Stimulated activated effector memory CD8-positive, alpha-beta T cell treated with anti-CD3 and anti-CD28 coated beads, Interleukin-12 subunit alpha, Interleukin-12 subunit beta, amount 100 ng/mL, for 72 hours (primary cell): Measurements from ENCODE around the gene ANKRD10.
"Not testable (repeated sequence)": the region's sequence is repeated elsewhere in the genome, so short reads cannot be mapped to it uniquely, and the experiment has no call there.

ENCODE experiments used
- ATAC-seq: fragments of 150-1000 bp; cut with Tn5 transposase; 2 replicates; pipeline ENCODE4 v1.10.0; 2021
- DNase-seq, 2 donors: peaks; one replicate each; pipeline ENCODE4 v3.0.0; 2021 to 2022; ENCODE audit warnings: low spot score in 2 of 2
- H3K27ac Mint-ChIP-seq: one replicate; pipeline ENCODE4 v1.8.0; 2022; ENCODE audit warnings: mild to moderate bottlenecking, mixed read lengths
- H3K36me3 Mint-ChIP-seq: one replicate; pipeline ENCODE4 v1.8.0; 2022; ENCODE audit warnings: mild to moderate bottlenecking, mixed read lengths
- H3K4me1 Mint-ChIP-seq: one replicate; pipeline ENCODE4 v1.8.0; 2022; ENCODE audit warnings: mixed read lengths
- H3K4me3 Mint-ChIP-seq: one replicate; pipeline ENCODE4 v1.8.0; 2022; ENCODE audit warnings: mild to moderate bottlenecking, mixed read lengths
- H3K9me3 Mint-ChIP-seq: one replicate; pipeline ENCODE4 v1.8.0; 2022; ENCODE audit warnings: mixed read lengths

The ANKRD10 gene

DNA sequence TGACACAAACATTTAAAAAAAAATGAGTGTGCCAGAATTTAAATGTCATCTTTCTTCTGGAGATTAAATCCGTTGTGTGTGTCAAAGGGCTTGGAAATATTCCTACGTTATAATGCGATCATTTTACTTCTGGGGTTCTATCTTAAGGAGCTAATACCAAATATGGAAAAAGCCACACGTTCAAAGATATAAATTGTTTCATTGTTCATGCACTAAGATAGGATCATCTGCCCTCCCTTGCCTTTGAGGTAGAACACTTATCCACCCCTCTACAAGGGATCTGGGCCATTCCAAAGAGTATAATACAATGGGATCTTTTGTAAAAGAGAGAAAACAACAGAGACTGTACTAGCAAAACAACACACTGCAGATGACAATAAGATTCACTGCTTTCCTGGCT, 64.9 kb downstream of the ANKRD10 start:
- DNase-seq (no peak), ATAC-seq (no peak)
- no peaks in the 10 kb centered on the region for H3K36me3 Mint-ChIP-seq
- H3K4me3 Mint-ChIP-seq: no peak overlapping the region
- no peak overlapping the region for H3K27ac Mint-ChIP-seq
- H3K9me3 Mint-ChIP-seq: no peaks in the 10 kb centered on the region
- no peaks in the 10 kb centered on the region for H3K4me1 Mint-ChIP-seq

DNA sequence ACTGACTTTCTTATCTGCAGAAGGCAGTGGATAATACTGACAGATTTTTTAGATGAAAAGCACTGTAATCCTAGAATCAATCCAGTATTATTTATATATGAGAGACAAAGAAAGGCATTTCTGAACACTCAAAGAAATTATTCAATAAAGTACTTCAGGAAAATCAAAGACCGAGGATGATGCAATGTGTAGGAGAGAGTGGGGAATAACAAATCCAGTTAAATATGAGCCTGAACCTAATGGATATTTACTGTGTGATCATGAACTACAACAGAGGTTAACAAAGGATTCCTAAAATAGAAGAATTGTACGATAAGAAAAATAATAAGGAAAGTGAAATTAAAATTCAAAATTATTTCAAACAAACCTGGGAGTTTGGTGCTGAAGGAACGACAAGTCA, 69.3 kb downstream of the ANKRD10 start:
- no peak for ATAC-seq
- no peak overlapping the region for H3K4me3 Mint-ChIP-seq
- H3K36me3 Mint-ChIP-seq: no peaks in the 10 kb centered on the region
- H3K4me1 Mint-ChIP-seq: no peaks in the 10 kb centered on the region
- DNase-seq: no peak
- no peaks in the 10 kb centered on the region for H3K9me3 Mint-ChIP-seq
- H3K27ac Mint-ChIP-seq: no peak overlapping the region

DNA sequence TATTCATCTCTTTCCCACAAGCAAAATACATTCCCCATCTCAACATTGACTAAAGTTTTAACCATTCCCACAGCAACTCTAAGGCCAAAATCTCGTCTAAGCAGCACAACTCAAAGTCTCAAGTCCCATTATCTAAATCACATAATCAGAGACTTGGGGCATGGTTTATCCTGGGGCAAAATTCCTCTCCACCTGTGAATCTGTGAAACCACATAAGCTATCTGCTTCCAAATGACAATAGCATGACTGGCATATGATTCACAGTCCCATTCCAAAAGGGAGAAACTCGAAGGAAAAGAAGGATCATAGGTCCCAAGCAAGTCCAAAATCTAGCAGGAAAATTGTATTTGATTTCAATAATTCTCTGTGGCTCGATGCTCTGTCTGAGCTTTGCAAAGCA, 73.0 kb downstream of the ANKRD10 start:
- no peaks in the 10 kb centered on the region for H3K4me1 Mint-ChIP-seq
- H3K9me3 Mint-ChIP-seq: no peaks in the 10 kb centered on the region

DNA sequence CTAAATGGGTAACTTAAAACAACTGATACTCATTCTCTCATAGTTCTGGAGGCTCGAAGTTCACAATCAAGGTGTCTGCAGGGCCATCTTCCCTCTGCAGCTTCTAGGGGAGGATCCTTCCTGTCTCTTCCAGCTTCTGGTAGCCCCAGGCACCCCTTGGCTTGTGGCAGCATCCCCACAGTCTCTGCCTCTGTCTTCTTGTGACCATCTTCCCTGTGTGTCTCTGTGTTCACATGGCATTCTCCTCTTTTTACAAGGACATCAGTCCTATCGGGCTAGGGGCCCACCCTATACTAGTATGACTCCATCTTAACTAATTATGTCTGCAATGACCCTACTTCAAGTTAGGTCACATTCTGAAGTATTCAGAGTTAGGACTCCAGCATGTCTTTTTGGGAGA, 73.5 kb downstream of the ANKRD10 start:
- no peak overlapping the region for H3K4me3 Mint-ChIP-seq
- no peaks in the 10 kb centered on the region for H3K4me1 Mint-ChIP-seq
- ATAC-seq (no peak), DNase-seq (no peak)
- H3K36me3 Mint-ChIP-seq: no peaks in the 10 kb centered on the region
- no peaks in the 10 kb centered on the region for H3K9me3 Mint-ChIP-seq
- no peak overlapping the region for H3K27ac Mint-ChIP-seq

More for the DNA sequence above, 73.0 kb downstream of the ANKRD10 start:
- DNase-seq (no peak), ATAC-seq (no peak)
- Mint-ChIP-seq H3K27ac (no peak overlapping the region), H3K4me3 (no peak overlapping the region), H3K36me3 (no peaks in the 10 kb centered on the region)

DNA sequence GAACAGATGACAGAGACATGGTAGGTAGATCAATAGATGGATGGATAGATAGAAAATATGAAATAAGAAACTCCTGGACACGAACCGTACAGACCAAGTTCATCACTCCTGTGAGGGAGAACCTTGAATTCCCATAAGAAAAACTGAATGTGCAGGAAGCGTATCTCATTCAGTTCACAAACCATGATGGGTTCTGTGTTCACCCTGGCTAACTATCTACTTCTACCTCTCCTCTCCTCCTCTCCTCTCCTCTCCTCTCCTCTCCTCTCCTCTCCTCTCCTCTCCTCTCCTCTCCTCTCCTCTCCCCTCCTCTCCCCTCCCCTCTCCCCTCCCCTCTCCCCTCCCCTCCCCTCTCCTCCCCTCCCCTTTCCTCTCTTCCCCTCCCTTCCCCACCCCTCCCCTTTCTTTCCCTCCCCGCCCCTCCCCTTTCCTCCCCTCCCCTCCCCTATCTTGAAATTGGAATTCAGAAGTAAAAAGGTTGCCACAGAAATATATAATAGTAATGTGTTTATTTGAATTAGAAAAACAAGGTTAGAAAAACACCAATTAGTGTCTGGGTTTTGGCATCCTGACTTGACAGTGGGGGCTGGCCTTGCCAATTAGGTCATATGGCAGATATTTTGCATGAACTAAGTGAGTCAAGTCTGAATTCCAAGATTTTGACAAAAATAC, 75.9 kb downstream of the ANKRD10 start:
- ATAC-seq: no peak

DNA sequence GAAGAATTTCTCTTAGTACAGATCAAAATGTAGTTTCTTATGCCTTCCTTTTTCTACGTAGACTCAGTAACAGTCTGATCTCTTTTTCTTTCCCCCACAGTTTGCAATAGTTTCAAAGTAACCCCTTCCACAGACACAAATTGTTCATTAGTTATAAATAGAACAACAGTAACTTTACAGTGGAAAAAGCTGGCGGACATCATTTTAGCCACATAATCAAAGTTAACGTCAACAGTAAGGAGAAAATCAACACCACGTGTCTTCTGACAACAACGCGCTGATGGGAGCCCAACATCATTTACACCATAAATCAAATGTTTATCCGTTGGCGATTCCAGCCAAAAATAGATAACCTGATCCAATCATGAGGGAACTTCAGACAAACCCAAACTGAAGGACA, 76.8 kb downstream of the ANKRD10 start:
- H3K4me3 Mint-ChIP-seq: no peak overlapping the region
- H3K9me3 Mint-ChIP-seq: no peaks in the 10 kb centered on the region
- DNase-seq (no peak), ATAC-seq (no peak)
- no peaks in the 10 kb centered on the region for H3K36me3 Mint-ChIP-seq
- H3K27ac Mint-ChIP-seq: no peak overlapping the region
- H3K4me1 Mint-ChIP-seq: no peaks in the 10 kb centered on the region

More for the DNA sequence above, 75.9 kb downstream of the ANKRD10 start:
- Mint-ChIP-seq H3K9me3 (no peaks in the 10 kb centered on the region), H3K36me3 (no peaks in the 10 kb centered on the region), H3K4me1 (no peaks in the 10 kb centered on the region), H3K27ac (no peak overlapping the region), H3K4me3 (no peak overlapping the region)
- no peak for DNase-seq

DNA sequence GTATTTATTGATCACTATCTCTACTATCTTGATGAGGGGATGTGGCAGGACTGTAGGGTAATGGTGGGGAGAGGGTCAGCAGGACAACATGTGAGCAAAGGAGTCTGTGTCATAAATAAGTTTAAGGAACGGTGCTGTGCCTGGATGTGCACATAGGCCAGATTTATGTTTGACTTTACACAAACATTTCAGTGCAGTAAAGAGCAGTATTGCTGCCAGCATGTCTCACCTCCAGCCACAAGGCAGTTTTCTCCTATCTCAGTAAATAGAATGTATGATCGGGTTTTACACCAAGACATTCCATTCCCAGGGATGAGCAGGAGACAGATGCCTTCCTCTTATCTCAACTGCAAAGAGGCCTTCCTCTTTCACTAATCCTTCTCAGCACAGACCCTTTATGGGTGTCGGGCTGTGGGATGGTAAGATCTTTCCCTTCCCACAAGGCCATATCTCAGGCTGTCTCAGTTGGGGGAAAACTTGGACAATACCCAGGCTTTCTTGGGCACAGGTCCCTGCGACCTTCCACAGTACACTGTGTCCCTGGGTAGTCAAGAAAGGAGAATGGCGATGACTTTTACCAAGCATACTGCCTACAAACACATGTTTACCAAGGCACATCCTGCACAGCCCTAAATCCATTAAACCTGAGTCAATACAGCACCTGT, 77.3 kb downstream of the ANKRD10 start:
- DNase-seq, H3K27ac Mint-ChIP-seq, H3K4me3 Mint-ChIP-seq, H3K36me3 Mint-ChIP-seq, H3K9me3 Mint-ChIP-seq, H3K4me1 Mint-ChIP-seq, ATAC-seq: not testable (repeated sequence)

DNA sequence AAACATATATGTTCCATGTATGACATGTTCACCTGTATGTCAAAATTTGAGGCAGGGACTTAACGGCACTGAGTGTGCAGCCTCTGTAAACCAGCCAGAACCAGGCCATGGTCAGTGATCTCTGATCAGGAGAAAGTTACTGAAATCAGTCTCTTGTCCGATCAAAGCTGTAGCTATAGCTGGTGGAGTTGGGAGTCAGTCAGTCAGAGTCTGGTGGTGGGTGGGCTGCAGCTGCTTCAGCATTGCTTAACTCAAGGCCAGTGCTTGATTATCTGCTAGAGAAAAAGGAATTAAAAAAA, 78.3 kb downstream of the ANKRD10 start:
- H3K36me3 Mint-ChIP-seq: no peaks in the 10 kb centered on the region
- no peak for ATAC-seq

DNA sequence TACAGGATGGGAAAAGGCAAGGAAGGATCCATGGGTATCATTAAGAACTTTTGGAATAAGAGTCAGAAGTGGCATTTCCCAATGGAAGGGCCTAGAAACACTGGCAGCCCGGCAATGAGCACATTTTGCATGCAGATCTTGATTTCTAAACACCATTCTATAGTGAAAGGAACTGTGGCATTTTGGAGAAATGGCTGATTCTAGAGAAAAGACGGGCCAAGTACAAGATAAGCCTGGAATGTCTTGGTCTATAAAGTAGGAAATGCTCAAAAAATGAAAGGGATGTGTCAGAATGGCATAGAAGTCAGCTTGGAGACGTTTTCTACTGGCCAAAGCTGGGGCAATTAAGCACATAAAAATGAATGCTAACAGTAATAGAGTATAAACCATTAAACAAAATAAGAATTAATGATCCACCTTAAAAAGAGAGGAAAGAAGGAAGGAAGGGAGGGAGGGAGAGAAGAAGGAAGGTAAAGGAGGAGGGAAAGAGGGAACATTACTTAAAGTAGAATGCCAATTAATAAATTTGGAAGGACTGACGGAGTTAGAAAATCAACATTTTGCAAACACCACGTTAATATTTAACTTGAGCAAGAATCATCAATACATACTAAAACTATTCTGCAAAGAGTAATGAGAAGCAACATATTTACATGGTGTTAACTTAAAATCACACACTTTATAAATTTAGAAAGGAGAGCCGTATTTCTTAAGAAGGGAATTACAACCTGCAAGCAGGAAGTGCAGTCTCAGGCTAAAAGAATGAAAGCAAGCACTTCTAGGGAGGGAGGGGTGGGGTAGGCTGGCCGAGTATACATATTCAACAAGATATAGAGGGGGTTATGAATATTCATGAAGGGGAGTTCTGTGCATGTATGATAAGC, 78.9 kb downstream of the ANKRD10 start:
- Mint-ChIP-seq H3K27ac (no peak overlapping the region), H3K4me3 (no peak overlapping the region), H3K4me1 (no peaks in the 10 kb centered on the region), H3K36me3 (no peaks in the 10 kb centered on the region), H3K9me3 (no peaks in the 10 kb centered on the region)
- DNase-seq (no peak), ATAC-seq (no peak)

More for the DNA sequence above, 78.3 kb downstream of the ANKRD10 start:
- DNase-seq: no peak
- H3K4me1 Mint-ChIP-seq: no peaks in the 10 kb centered on the region
- H3K4me3 Mint-ChIP-seq: no peak overlapping the region
- no peak overlapping the region for H3K27ac Mint-ChIP-seq
- no peaks in the 10 kb centered on the region for H3K9me3 Mint-ChIP-seq

DNA sequence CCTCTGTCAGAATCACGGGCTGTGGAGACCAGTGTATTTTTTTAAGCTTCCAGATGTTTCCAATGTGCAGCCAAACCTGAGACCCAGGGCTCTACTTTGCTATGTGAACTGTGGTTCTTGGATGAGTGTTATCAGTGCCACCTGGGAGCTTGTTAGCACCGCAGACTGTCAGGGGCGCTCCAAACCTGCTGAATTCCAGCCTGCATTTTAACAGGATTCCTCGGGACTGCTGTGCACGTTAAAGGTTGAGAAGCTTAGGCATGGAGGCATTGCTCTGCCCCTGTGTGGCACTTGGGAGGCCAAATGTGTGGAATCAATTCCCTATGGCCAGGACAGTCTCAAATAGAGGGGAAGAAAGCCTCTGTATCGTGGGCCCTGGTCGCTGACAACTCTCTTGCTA, 80.3 kb downstream of the ANKRD10 start:
- ATAC-seq (no peak), DNase-seq (no peak)
- H3K36me3 Mint-ChIP-seq: no peaks in the 10 kb centered on the region
- no peaks in the 10 kb centered on the region for H3K9me3 Mint-ChIP-seq
- H3K4me1 Mint-ChIP-seq: no peaks in the 10 kb centered on the region
- H3K4me3 Mint-ChIP-seq: no peak overlapping the region
- no peak overlapping the region for H3K27ac Mint-ChIP-seq

DNA sequence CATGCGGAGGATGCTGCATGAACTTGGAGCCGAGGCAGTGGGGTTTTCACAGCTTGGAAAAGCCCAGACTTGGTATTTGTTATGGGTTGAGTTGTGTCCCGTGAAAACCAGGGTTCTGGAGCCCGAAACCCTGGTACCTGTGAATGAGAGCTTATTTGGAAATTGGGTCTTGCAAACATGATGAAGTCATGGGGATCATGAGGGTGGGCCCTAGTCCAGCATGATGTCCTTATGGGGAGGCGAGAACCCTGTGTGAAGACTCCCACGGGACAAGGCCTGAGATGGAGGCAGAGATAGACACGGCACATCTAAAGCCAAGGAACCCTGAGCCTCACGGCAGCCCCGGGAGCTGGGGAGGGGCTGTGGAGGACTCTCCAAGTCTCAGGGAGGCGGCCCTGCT, 82.3 kb downstream of the ANKRD10 start:
- Mint-ChIP-seq H3K4me1 (no peaks in the 10 kb centered on the region), H3K36me3 (no peaks in the 10 kb centered on the region), H3K9me3 (no peaks in the 10 kb centered on the region), H3K27ac (no peak overlapping the region), H3K4me3 (no peak overlapping the region)
- no peak for DNase-seq
- ATAC-seq: no peak

DNA sequence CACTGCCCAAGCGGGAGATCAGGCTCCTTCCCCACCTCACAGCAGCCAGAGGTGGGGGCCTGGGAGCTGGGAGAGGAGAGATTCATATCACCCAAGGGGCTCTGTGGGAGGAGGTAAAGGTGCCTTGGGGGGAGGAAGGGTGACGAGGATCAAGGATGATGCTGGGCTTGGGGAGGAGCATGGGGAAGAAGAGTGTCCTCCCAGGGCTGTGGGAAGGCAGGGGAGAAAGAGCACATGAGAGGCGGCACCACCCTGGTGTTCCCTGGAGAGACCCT, 82.7 kb downstream of the ANKRD10 start:
- ATAC-seq: no peak
- Mint-ChIP-seq H3K9me3 (no peaks in the 10 kb centered on the region), H3K27ac (no peak overlapping the region), H3K4me1 (no peaks in the 10 kb centered on the region), H3K4me3 (no peak overlapping the region), H3K36me3 (no peaks in the 10 kb centered on the region)
- no peak for DNase-seq

DNA sequence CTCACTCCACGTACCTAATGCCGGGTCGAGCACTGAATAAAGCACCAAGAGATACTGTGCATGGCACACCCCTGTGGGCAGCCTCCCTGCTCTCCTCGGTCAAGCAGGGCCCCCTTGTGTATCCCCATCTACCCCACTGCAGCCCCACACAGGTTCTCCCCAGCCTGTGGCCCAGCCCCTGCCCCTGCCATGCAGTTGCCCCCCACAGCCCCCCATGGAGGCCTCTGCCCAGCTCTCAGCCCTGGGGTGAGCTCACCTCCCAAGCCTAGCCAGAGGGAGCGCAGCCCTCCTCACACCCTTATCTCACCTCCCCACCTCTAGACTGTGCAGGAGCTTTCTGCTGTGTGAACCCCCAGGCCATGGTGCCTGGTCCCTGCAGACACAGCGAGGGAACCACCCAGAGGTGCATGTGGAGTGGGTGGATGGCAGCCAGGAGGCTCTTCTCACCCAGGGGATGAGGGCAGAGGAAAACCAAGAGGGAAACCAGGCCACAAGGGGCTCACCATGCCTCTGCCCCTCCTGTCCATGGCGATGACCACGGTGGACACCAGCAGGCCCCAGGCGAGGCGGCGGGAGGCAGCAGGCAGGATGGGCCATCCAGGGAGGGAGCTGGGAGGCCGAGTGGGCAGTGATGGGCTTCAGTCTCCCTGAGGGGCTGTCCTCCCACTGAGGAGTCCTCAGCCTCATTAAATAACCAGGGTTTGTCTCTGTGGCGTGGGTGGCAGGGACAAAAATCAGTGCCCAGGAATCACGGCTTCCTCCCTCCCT, 83.2 kb downstream of the ANKRD10 start:
- no peak overlapping the region for H3K4me3 Mint-ChIP-seq
- H3K36me3 Mint-ChIP-seq: no peaks in the 10 kb centered on the region
- ATAC-seq: no peak
- DNase-seq: no peak
- no peak overlapping the region for H3K27ac Mint-ChIP-seq
- no peaks in the 10 kb centered on the region for H3K9me3 Mint-ChIP-seq
- H3K4me1 Mint-ChIP-seq: no peaks in the 10 kb centered on the region

DNA sequence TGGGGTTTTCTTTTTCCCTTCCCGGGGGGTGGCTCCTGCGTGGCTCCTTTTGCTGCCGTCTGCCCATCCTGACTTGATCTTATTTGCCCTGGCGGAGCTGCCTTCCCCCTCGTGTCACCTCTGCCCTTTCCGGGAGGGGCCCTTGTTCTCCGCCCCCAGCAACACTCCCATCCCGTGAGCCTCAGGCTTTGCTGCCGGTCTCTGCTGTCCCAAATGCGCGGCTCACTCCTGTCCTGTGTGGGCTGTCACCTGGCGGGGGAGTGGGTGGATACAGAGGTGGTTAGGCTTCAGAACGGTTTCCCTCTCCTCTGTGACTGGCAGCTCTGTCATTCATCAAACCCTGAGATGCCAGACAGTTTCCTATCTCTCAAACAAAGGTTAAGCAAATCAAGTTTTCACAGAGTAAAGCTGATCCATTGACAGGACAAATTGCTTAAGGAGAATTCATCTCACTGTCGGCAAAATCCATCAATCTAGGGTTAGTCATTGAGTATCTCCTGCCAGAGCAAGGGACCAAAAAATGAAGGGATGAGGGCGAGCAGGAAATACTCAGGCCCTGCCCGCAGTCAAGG, 84.0 kb downstream of the ANKRD10 start:
- no peak overlapping the region for H3K4me3 Mint-ChIP-seq
- no peaks in the 10 kb centered on the region for H3K4me1 Mint-ChIP-seq
- H3K27ac Mint-ChIP-seq: no peak overlapping the region
- H3K36me3 Mint-ChIP-seq: no peaks in the 10 kb centered on the region
- DNase-seq (no peak), ATAC-seq (no peak)
- no peaks in the 10 kb centered on the region for H3K9me3 Mint-ChIP-seq

DNA sequence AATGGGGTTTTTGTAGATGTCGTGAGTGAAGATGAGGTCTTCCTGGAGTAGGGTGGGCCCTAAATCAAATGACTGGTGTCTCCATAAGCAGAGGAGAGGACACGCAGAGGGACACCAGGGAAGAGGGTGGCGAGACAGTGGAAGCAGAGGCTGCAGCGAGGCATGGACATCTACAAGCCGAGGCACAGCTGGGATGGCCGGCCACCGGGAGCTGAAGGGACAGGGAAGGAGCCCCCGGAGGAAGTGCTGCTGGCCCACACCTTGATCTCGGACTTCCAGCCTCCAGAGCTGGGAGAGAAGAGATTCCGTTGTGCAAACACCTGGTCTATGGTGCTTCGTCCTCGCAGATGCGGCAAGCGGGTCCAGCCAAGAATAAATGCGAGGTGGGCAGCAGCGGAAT, 84.5 kb downstream of the ANKRD10 start:
- Mint-ChIP-seq H3K9me3 (no peaks in the 10 kb centered on the region), H3K4me3 (no peak overlapping the region), H3K36me3 (no peaks in the 10 kb centered on the region), H3K27ac (no peak overlapping the region), H3K4me1 (no peaks in the 10 kb centered on the region)
- ATAC-seq: no peak
- DNase-seq: no peak
